ENCODE results near the gene GTF3C5. TPM values are rescaled to one million over a fixed set of nuclear protein-coding genes. Genes with fewer than 3 reads are reported as not detected.
A peak's percentile ranks its signal among the peaks of the same experiment; 100 is the strongest.

Gene GTF3C5
- total and polyA plus RNA-seq, 9 of the 15 experiments (the other 6 are each of a cell fraction or from before 2014, with no cell fraction given): 3.8 to 118 (median 83.7) TPM

DNA sequence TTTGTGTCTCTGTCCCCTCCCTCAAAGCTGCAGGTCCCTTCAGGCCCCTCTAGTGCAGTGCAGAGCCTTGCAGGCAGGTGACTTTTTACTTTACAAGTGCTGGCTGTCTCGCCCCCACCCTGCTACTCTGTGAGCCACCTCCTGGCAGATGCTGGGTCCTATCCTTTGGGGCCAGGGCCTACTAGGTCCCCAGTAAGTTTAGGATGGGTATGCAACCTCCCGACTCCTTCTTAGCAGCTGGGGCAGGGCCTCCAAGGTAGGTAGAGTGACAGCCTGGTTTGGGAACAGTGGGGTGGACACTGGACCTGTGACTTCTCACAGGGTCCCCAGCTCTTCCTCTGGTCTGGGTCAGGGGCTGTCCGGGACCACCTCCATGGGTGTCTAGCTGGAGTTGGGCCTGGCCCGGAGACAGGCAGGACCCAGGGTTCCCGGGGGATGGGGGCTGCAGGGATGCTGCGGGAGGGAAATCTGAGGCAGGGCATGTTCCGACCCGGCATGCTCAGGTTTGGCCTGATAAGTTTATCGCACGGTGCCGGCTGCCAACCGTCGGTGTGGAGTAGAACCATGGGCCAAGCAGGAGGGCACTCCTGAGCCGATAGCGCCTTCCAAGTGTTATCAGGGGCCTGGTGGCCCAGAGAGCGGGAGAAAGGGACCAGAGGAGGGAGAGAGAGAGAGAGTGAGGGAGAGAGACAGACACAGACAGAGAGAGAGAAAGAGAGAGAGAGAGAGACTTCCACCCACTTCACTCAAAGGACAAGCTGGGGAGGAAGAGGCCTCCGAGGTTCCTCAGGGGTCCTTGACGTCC, 31.8 kb upstream of the GTF3C5 start (continued):
- TF ChIP-seq, protein P1, sequence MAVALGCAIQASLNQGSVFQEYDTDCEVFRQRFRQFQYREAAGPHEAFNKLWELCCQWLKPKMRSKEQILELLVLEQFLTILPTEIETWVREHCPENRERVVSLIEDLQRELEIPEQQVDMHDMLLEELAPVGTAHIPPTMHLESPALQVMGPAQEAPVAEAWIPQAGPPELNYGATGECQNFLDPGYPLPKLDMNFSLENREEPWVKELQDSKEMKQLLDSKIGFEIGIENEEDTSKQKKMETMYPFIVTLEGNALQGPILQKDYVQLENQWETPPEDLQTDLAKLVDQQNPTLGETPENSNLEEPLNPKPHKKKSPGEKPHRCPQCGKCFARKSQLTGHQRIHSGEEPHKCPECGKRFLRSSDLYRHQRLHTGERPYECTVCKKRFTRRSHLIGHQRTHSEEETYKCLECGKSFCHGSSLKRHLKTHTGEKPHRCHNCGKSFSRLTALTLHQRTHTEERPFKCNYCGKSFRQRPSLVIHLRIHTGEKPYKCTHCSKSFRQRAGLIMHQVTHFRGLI (CRISPR knock-in tag; IDR thresholded peaks at IDR 0.05): 0 out of 2 replicates have a peak, but pooled peaks have one; percentile 14
- TF ChIP-seq, protein P2, sequence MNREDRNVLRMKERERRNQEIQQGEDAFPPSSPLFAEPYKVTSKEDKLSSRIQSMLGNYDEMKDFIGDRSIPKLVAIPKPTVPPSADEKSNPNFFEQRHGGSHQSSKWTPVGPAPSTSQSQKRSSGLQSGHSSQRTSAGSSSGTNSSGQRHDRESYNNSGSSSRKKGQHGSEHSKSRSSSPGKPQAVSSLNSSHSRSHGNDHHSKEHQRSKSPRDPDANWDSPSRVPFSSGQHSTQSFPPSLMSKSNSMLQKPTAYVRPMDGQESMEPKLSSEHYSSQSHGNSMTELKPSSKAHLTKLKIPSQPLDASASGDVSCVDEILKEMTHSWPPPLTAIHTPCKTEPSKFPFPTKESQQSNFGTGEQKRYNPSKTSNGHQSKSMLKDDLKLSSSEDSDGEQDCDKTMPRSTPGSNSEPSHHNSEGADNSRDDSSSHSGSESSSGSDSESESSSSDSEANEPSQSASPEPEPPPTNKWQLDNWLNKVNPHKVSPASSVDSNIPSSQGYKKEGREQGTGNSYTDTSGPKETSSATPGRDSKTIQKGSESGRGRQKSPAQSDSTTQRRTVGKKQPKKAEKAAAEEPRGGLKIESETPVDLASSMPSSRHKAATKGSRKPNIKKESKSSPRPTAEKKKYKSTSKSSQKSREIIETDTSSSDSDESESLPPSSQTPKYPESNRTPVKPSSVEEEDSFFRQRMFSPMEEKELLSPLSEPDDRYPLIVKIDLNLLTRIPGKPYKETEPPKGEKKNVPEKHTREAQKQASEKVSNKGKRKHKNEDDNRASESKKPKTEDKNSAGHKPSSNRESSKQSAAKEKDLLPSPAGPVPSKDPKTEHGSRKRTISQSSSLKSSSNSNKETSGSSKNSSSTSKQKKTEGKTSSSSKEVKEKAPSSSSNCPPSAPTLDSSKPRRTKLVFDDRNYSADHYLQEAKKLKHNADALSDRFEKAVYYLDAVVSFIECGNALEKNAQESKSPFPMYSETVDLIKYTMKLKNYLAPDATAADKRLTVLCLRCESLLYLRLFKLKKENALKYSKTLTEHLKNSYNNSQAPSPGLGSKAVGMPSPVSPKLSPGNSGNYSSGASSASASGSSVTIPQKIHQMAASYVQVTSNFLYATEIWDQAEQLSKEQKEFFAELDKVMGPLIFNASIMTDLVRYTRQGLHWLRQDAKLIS (CRISPR knock-in tag; IDR thresholded peaks at IDR 0.05): no peak
- TF ChIP-seq ILK (tag; IDR thresholded peaks at IDR 0.05; ENCODE audit: borderline replicate concordance, low read depth): no peak
- TF ChIP-seq CHD4 (IDR thresholded peaks at IDR 0.05; ENCODE audit: insufficient read depth, insufficient replicate concordance, low read depth, low read length, poor library complexity, severe bottlenecking): no peak
- no peak for TF ChIP-seq HNRNPH1 (optimal IDR thresholded peaks at IDR 0.05; ENCODE audit: low read depth, low read length)
- no peak for TF ChIP-seq GABPA (tag; conservative IDR thresholded peaks at IDR 0.05; ENCODE audit: low read depth)
- TF ChIP-seq PML (IDR thresholded peaks at IDR 0.05; ENCODE audit: low read length): peak; percentile 86
- TF ChIP-seq, protein P3, sequence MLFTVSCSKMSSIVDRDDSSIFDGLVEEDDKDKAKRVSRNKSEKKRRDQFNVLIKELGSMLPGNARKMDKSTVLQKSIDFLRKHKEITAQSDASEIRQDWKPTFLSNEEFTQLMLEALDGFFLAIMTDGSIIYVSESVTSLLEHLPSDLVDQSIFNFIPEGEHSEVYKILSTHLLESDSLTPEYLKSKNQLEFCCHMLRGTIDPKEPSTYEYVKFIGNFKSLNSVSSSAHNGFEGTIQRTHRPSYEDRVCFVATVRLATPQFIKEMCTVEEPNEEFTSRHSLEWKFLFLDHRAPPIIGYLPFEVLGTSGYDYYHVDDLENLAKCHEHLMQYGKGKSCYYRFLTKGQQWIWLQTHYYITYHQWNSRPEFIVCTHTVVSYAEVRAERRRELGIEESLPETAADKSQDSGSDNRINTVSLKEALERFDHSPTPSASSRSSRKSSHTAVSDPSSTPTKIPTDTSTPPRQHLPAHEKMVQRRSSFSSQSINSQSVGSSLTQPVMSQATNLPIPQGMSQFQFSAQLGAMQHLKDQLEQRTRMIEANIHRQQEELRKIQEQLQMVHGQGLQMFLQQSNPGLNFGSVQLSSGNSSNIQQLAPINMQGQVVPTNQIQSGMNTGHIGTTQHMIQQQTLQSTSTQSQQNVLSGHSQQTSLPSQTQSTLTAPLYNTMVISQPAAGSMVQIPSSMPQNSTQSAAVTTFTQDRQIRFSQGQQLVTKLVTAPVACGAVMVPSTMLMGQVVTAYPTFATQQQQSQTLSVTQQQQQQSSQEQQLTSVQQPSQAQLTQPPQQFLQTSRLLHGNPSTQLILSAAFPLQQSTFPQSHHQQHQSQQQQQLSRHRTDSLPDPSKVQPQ (CRISPR knock-in tag; IDR thresholded peaks at IDR 0.05; ENCODE audit: borderline replicate concordance): 0 out of 2 replicates have a peak, but pooled peaks have one; percentile 43
- no peak for TF ChIP-seq ZNF134 (CRISPR knock-in tag; conservative IDR thresholded peaks at IDR 0.05)
- TF ChIP-seq, protein P4, sequence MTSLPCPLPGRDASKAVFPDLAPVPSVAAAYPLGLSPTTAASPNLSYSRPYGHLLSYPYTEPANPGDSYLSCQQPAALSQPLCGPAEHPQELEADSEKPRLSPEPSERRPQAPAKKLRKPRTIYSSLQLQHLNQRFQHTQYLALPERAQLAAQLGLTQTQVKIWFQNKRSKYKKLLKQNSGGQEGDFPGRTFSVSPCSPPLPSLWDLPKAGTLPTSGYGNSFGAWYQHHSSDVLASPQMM (CRISPR knock-in tag; IDR thresholded peaks at IDR 0.05): no peak
- TF ChIP-seq SLC30A9 (CRISPR knock-in tag; IDR thresholded peaks at IDR 0.05): no peak
- TF ChIP-seq, protein P5, sequence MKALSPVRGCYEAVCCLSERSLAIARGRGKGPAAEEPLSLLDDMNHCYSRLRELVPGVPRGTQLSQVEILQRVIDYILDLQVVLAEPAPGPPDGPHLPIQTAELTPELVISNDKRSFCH (CRISPR knock-in tag; IDR thresholded peaks at IDR 0.05): no peak
- TF ChIP-seq, protein P5 (tag; IDR thresholded peaks at IDR 0.05): no peak
- TF ChIP-seq KDM5B (IDR thresholded peaks at IDR 0.05; ENCODE audit: insufficient replicate concordance, low read depth, low read length): peak; percentile 47
- TF ChIP-seq MAZ (CRISPR knock-in tag; conservative IDR thresholded peaks at IDR 0.05 in 1 of 2, IDR thresholded peaks at IDR 0.05 in 1 of 2): peak in 1 of 2 experiments; percentile 65; a peak in 2 of 4 replicates
- no peak for TF ChIP-seq SMARCB1 (IDR thresholded peaks at IDR 0.05; ENCODE audit: insufficient read length, low read depth)
- TF ChIP-seq ZBTB17 (CRISPR knock-in tag; IDR thresholded peaks at IDR 0.05): peak; percentile 53; the same call in 1 of the 2 replicates
